Measurements from ENCODE around the gene TOPORS.

TOPORS gene

DNA sequence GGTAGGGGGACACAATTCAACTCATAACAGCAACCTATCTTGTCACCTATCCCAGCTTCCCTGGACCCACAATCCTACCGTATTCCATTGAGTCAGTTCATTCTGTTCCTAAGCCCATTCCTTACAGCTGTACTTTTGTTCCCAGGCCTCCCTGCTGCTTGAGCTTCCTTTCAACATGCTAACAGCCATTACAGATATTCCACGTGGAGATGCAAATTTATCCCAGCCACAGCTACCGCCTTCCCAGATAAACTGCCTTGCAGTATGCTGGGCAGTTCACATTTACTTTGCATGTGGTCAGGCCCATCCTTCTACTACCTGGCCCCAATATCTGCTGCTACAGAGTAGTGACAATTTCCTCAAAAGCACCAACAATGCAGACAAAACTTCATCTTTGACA, 49.4 kb downstream of the TOPORS start:
- TF ChIP-seq CREB1 (IDR thresholded peaks at IDR 0.05; ENCODE audit: low read depth), result no peak
- TF ChIP-seq TCF12 (IDR thresholded peaks at IDR 0.05; ENCODE audit: low read depth), result no peak
- no peak for TF ChIP-seq CEBPB (IDR thresholded peaks at IDR 0.05)
- TF ChIP-seq, protein P1, sequence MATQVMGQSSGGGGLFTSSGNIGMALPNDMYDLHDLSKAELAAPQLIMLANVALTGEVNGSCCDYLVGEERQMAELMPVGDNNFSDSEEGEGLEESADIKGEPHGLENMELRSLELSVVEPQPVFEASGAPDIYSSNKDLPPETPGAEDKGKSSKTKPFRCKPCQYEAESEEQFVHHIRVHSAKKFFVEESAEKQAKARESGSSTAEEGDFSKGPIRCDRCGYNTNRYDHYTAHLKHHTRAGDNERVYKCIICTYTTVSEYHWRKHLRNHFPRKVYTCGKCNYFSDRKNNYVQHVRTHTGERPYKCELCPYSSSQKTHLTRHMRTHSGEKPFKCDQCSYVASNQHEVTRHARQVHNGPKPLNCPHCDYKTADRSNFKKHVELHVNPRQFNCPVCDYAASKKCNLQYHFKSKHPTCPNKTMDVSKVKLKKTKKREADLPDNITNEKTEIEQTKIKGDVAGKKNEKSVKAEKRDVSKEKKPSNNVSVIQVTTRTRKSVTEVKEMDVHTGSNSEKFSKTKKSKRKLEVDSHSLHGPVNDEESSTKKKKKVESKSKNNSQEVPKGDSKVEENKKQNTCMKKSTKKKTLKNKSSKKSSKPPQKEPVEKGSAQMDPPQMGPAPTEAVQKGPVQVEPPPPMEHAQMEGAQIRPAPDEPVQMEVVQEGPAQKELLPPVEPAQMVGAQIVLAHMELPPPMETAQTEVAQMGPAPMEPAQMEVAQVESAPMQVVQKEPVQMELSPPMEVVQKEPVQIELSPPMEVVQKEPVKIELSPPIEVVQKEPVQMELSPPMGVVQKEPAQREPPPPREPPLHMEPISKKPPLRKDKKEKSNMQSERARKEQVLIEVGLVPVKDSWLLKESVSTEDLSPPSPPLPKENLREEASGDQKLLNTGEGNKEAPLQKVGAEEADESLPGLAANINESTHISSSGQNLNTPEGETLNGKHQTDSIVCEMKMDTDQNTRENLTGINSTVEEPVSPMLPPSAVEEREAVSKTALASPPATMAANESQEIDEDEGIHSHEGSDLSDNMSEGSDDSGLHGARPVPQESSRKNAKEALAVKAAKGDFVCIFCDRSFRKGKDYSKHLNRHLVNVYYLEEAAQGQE (IDR thresholded peaks at IDR 0.05; ENCODE audit: low read depth), result no peak
- TF ChIP-seq YY1 (IDR thresholded peaks at IDR 0.05; ENCODE audit: low read depth), result no peak
- TF ChIP-seq ZBTB7A (IDR thresholded peaks at IDR 0.05; ENCODE audit: low read depth), result no peak
- no peak for TF ChIP-seq TEAD4 (IDR thresholded peaks at IDR 0.05)
- TF ChIP-seq EGR1 (IDR thresholded peaks at IDR 0.05), result no peak
- no peak for TF ChIP-seq FOXM1 (IDR thresholded peaks at IDR 0.05; ENCODE audit: borderline replicate concordance, low read depth)

DNA sequence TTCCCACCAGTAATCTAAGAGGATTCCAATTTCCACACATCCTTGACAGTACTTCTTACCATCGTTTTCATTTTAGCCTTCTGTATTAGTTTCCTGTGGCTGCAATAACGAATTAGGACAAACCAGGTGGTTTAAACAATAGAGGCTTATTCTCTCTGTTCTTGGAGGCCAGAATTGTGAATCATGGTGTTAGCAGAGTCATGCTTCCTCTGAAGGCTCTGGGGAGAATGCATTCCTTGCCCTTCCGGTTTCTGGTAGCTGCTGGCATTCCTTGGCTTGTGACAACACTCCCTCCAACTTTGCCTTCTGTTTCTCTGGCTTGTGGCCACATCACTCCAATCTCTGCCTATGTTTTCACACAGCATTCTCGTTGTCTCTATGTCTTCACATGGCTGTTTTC, 49.9 kb downstream of the TOPORS start:
- no peak for TF ChIP-seq CEBPB (IDR thresholded peaks at IDR 0.05)
- TF ChIP-seq, protein P2, sequence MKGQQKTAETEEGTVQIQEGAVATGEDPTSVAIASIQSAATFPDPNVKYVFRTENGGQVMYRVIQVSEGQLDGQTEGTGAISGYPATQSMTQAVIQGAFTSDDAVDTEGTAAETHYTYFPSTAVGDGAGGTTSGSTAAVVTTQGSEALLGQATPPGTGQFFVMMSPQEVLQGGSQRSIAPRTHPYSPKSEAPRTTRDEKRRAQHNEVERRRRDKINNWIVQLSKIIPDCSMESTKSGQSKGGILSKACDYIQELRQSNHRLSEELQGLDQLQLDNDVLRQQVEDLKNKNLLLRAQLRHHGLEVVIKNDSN (IDR thresholded peaks at IDR 0.05), result no peak
- TF ChIP-seq RAD21 (IDR thresholded peaks at IDR 0.05; ENCODE audit: low read depth), result no peak
- TF ChIP-seq, protein P1 (IDR thresholded peaks at IDR 0.05; ENCODE audit: low read depth), result no peak
- no peak for TF ChIP-seq TAF1 (IDR thresholded peaks at IDR 0.05; ENCODE audit: low read depth)
- no peak for TF ChIP-seq CREB1 (IDR thresholded peaks at IDR 0.05; ENCODE audit: low read depth)
- TF ChIP-seq, protein P3, sequence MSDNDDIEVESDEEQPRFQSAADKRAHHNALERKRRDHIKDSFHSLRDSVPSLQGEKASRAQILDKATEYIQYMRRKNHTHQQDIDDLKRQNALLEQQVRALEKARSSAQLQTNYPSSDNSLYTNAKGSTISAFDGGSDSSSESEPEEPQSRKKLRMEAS (IDR thresholded peaks at IDR 0.05), result no peak

DNA sequence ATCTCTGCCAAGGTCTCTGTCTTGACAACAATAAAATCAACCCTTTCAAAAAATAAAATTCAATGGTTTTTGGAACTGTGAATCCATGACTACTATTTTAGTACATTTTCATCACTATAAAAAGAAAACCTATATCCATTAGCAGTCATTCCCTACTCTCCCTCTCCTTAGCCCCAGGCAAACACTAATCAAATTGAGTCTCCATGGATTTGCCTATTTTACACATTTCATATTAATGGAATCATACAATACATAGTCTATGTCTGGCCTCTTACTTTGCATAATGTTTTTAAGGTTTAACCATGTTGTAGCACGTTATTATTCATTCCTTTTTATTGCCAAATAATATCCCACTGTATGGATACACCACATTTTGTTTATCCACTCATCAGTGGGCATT, 50.5 kb downstream of the TOPORS start:
- no peak for TF ChIP-seq EGR1 (IDR thresholded peaks at IDR 0.05)
- TF ChIP-seq, protein P2 (IDR thresholded peaks at IDR 0.05), result no peak
- TF ChIP-seq NFIC (IDR thresholded peaks at IDR 0.05), result no peak
- TF ChIP-seq CREB1 (IDR thresholded peaks at IDR 0.05; ENCODE audit: low read depth), result no peak
- no peak for TF ChIP-seq EP300 (IDR thresholded peaks at IDR 0.05; ENCODE audit: borderline replicate concordance)
- no peak for TF ChIP-seq TEAD4 (IDR thresholded peaks at IDR 0.05)

DNA sequence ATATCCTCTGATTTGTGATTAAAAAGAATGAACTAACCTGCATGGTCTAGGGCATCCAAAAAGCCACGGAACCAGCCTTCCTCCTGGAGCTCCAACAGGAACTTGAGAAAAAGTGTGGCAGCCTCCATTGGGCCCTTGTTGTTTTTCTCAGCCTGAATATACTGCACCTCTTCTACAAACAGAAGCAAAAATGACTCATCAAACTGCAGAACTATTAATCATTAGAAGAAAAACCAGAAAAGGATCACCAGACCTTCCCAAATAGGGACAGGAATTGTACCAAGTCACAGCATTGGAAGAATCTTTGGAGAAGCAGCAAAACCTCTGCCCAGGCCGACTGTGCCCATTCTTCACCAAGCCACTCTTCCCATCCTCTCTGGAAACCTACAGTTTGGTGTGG, 51.6 kb downstream of the TOPORS start:
- TF ChIP-seq, protein P3 (IDR thresholded peaks at IDR 0.05), result no peak
- TF ChIP-seq YY1 (IDR thresholded peaks at IDR 0.05; ENCODE audit: low read depth), result no peak

DNA sequence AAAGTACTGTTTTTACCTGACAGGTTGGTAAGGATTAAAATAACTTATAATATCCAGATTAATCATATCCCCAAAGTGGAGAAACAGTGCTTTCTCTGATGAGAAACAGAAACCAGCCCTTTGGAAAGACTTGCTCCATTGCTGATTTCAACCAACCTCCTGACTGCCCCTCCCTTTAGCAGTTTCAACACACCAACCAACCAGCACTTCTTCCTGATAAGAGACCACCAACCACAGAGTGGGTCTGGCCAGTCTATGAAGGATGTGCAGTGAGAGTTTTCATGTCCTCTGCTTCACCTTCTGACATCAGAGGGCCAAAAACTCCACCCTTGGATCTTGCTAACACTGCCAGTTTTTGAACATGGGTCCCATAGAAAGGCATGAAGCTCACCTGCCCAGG, 54.5 kb downstream of the TOPORS start:
- TF ChIP-seq, protein P3 (IDR thresholded peaks at IDR 0.05), result no peak
- TF ChIP-seq YY1 (IDR thresholded peaks at IDR 0.05; ENCODE audit: low read depth) (no peak), RAD21 (IDR thresholded peaks at IDR 0.05; ENCODE audit: low read depth) (no peak), CEBPB (IDR thresholded peaks at IDR 0.05) (no peak), TEAD4 (IDR thresholded peaks at IDR 0.05) (no peak), TCF12 (IDR thresholded peaks at IDR 0.05; ENCODE audit: low read depth) (no peak)

DNA sequence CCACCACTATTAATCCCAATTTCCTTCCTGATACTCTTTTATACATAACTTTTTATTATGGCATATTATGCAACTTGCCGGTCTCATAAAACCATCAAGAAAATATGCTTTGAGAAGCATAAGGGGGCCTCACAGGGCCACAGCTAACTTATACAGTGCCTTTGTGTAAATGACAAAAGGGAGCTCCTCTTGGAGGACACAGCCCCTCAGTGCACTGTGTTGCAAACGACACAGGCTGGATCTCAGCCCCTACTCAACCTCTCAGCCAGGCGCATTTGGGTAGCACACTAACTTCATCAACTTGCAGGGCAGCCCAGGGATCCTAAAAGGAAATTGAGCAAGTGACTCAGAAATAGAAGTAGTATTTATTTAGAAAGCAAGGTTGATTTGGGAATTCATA, 61.8 kb downstream of the TOPORS start:
- TF ChIP-seq EP300 (IDR thresholded peaks at IDR 0.05; ENCODE audit: borderline replicate concordance), result no peak
- TF ChIP-seq TAF1 (IDR thresholded peaks at IDR 0.05; ENCODE audit: low read depth), result no peak
- TF ChIP-seq CREB1 (IDR thresholded peaks at IDR 0.05; ENCODE audit: low read depth), result no peak
- TF ChIP-seq CEBPB (IDR thresholded peaks at IDR 0.05), result no peak
- TF ChIP-seq, protein P1 (IDR thresholded peaks at IDR 0.05; ENCODE audit: low read depth), result no peak
- no peak for TF ChIP-seq NFIC (IDR thresholded peaks at IDR 0.05)
- no peak for TF ChIP-seq ZBTB7A (IDR thresholded peaks at IDR 0.05; ENCODE audit: low read depth)
- no peak for TF ChIP-seq RAD21 (IDR thresholded peaks at IDR 0.05; ENCODE audit: low read depth)
- no peak for TF ChIP-seq YY1 (IDR thresholded peaks at IDR 0.05; ENCODE audit: low read depth)
- no peak for TF ChIP-seq FOXM1 (IDR thresholded peaks at IDR 0.05; ENCODE audit: borderline replicate concordance, low read depth)
- TF ChIP-seq TEAD4 (IDR thresholded peaks at IDR 0.05), result no peak
- TF ChIP-seq, protein P2 (IDR thresholded peaks at IDR 0.05), result no peak

Data from Ishikawa (cell line).